Fibroblast of peridontal ligament (primary cell): Measurements from ENCODE around the gene GTF2I.
"Not testable (repeated sequence)": the region's sequence is repeated elsewhere in the genome, so short reads cannot be mapped to it uniquely, and the experiment has no call there.

Experiments used
- DNase-seq: peaks from one replicate; pipeline ENCODE4 v3.0.0-alpha.2; 2010; ENCODE audit errors: extremely low read depth

GTF2I gene

GRCh38 chr7:74713567-74713966 is 56.0 kb downstream of the GTF2I start:
- no peak for DNase-seq

- DNase-seq: no peak
Measured at GRCh38 chr7:74717889-74718288, 60.4 kb downstream of the GTF2I start.

- no peak for DNase-seq
Measured at GRCh38 chr7:74718336-74718735, 60.8 kb downstream of the GTF2I start.

GRCh38 chr7:74722153-74722552 is 64.6 kb downstream of the GTF2I start:
- no peak for DNase-seq

- no peak for DNase-seq
Measured at GRCh38 chr7:74725840-74726239, 68.3 kb downstream of the GTF2I start.

GRCh38 chr7:74726309-74727101 is 69.0 kb downstream of the GTF2I start:
- no peak for DNase-seq

GRCh38 chr7:74728686-74729085 is 71.2 kb downstream of the GTF2I start:
- DNase-seq: not testable (repeated sequence)

- DNase-seq: not testable (repeated sequence)
Measured at GRCh38 chr7:74730186-74730585, 72.7 kb downstream of the GTF2I start.

- DNase-seq: not testable (repeated sequence)
Measured at GRCh38 chr7:74739974-74740703, 82.6 kb downstream of the GTF2I start.

GRCh38 chr7:74743936-74744557 is 86.5 kb downstream of the GTF2I start:
- DNase-seq: not testable (repeated sequence)

GRCh38 chr7:74753921-74754482 is 96.5 kb downstream of the GTF2I start:
- DNase-seq: not testable (repeated sequence)

GRCh38 chr7:74756673-74757072 is 99.2 kb downstream of the GTF2I start:
- DNase-seq: not testable (repeated sequence)

GRCh38 chr7:74758268-74758667 is 100.8 kb downstream of the GTF2I start:
- not testable (repeated sequence) for DNase-seq

GRCh38 chr7:74758982-74759381 is 101.5 kb downstream of the GTF2I start:
- DNase-seq: not testable (repeated sequence)

- DNase-seq: not testable (repeated sequence)
Measured at GRCh38 chr7:74765205-74765918, 107.8 kb downstream of the GTF2I start.

GRCh38 chr7:74766509-74766908 is 109.0 kb downstream of the GTF2I start:
- not testable (repeated sequence) for DNase-seq

- not testable (repeated sequence) for DNase-seq
Measured at GRCh38 chr7:74766991-74767390, 109.5 kb downstream of the GTF2I start.

- not testable (repeated sequence) for DNase-seq
Measured at GRCh38 chr7:74770062-74770461, 112.5 kb downstream of the GTF2I start.

GRCh38 chr7:74772093-74772492 is 114.6 kb downstream of the GTF2I start:
- DNase-seq: not testable (repeated sequence)

GRCh38 chr7:74773760-74774750 is 116.5 kb downstream of the GTF2I start, which contains the start of gene NCF1:
Gene NCF1, plus strand, starts transcription at chr7:74774011. Its CDS starts 21 bp downstream, at chr7:74774032.
- DNase-seq: not testable (repeated sequence)
